HPDE6-E6E7 (cell line): Measurements from ENCODE around the gene PLAAT2.
"Not testable (repeated sequence)": the region's sequence is repeated elsewhere in the genome, so short reads cannot be mapped to it uniquely, and the experiment has no call there.

ENCODE experiments used
- DNase-seq: peaks from one replicate; pipeline ENCODE4 v3.0.0; 2011; ENCODE audit warnings: missing footprints; ENCODE audit errors: extremely low spot score

Gene PLAAT2

DNA sequence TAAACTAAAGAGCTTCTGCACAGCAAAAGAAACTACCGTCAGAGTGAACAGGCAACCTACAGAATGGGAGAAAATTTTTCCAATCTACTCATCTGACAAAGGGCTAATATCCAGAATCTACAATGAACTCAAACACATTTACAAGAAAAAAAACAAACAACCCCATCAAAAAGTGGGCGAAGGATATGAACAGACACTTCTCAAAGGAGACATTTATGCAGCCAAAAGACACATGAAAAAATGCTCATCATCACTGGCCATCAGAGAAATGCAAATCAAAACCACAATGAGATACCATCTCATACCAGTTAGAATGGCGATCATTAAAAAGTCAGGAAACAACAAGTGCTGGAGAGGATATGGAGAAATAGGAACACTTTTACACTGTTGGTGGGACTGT is 15.7 kb upstream of the PLAAT2 start:
- not testable (repeated sequence) for DNase-seq

DNA sequence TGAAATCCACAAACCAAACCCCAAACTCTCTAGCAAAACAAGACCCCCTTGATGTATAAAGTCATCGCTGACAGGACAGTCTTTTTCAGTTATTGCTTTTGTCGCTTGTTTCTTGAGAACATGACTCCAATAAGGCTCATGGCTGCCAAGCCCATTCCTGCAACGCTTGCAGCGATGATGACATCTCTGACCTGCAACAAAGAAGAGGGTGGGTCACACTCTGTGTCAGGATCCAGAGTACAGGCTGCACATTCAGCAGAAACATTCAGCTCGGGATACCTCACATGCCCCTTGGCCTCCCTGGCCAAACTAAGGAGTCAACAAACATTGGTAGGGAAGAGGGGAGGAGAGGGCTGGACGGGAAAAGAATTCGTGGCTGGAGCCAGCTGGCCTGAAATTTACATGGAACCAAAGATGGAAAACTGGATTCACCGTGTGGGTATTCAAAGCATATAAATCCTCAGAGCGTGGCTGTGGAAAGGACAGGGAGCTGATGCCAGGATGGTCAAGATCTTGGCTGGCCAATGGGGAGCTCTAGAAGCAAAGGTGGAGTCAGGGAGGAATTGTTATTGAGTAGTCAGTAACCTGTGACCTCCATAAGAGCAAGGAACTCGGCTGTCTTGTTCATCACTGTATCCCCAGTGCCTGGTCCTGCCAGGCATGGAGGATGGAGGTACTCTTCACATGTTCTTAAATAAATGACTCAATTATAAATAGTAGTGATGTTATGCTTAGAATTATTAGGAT is 11.8 kb upstream of the PLAAT2 start:
- DNase-seq = no peak

DNA sequence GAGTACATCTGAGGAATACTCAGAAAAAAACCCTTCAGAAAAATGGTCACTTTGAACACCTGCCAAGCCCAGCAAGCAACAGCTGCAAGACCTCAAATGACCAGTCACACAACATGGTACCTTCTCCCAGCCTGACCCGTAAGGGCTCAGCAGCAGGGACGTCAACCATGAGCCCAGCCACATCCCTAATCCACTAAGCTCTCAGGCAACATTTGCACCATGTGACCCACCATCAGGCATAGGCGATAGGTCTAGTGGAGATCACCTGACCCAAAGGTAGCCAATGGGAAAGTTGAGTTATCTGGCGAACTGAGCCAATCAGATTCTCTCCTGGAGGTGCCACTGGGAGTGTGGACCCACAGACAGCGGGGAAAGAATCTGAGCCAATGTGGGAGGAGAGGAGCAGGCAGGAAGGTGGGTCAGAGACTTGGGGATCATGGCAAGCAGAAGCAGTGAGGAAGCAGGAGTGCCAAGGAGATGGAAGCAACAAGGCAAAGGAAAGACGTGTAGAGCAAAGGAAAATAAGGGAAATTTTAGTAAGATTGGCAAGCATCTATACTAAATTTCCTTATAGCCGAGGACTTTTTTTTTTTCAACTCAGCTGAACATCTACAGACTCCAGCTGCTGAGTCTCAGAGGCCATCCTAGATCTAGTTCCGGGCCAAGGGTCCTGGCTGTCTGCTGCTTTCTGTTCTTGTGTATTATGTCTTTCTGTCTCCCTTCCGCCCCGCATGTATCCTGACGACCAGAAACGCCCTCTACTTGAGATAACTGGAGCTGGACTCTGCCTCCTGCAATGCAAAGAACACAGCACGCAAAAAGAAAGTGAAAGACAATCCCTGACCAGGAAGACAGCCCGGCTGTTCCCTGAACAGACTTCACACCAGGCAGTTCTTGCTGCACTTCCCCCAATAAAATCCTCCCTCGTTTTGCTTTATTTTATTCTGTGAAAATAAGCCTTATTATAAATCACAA is 11.0 kb upstream of the PLAAT2 start:
- no peak for DNase-seq

DNA sequence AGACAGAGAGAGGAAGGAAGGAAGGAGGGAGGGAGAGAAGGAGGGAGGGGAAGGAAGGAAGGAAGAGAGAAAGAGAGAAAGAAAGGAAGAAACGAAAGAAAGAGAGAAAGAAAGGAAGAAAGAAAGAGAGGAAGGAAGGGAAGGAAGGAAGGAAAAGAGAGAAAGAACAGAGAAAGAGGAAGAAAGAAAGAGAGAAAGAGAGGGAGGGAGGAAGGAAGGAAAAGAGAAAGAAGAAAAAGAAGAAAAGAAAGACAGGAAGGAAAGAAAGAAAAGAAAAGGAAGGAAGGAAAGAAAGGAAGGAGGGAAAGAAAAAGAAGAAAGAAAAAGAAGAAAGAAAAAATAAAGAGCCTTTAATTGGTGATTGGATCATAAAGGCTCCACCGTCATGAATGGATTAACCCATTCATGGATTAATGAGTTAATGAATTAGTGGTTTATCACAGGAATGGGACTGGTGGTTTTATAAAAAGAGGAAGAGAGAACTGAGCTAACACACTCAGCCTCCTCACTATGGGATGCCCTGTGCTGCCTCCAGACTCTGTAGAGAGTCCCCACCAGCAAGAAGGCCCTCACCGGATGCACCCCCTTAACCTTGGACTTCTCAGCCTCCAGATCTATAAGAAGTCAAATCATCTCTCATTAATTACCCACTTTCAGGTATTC is 9.0 kb upstream of the PLAAT2 start:
- DNase-seq = no peak

DNA sequence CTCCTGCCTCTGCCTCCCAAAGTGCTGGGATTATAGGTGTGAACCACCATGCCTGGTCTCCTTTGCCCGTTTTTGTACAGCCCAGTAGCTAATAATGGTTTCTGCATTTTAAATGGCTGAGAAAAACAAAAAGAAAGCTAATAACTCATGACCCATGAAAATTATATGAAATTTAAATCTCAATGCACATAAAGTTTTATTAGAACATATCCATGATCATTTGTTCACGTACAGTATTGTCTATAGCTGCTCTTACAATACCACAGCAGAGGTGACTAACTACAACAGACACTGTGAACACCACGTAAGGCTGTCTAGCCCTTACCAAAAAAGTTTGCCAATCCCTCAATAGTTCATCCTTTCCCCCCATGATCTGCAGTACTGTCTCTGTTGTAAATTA is 6.4 kb upstream of the PLAAT2 start:
- DNase-seq = no peak

DNA sequence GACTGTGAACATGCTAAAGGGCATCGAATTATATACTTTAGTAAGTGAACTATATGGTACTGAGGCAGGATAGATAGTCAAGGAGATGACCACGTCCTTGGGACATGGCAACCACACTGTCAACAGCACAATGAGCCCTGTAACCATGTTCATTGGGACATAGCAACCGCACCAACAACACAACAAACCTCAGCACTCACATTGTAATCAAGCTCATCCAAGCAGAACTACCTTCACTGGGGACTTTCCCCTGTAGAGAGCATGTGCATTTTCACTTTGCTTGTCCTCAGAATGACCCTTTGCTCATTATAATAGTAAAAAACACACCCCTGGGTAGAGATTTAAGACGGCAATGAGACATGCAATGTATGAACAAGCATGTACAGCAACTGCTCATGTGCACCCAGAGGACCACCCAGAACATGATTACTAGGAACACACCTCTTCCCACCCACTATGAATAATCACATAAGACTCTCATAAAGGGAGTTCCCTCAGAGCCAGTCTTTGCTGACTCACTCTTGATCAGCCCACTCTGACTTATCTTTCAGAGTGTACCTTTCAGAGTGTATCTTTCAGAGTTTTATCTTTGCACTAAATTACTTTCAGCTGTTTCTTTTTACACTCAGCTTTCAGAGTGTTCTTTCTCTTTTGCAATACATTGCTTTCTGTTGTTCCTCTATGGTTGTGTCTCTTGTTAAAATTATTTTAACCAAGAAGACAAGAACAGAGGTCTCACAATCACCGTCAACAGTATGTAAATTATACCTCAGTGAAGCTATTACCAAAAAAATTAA is 4.1 kb upstream of the PLAAT2 start:
- DNase-seq = peak; percentile 66

DNA sequence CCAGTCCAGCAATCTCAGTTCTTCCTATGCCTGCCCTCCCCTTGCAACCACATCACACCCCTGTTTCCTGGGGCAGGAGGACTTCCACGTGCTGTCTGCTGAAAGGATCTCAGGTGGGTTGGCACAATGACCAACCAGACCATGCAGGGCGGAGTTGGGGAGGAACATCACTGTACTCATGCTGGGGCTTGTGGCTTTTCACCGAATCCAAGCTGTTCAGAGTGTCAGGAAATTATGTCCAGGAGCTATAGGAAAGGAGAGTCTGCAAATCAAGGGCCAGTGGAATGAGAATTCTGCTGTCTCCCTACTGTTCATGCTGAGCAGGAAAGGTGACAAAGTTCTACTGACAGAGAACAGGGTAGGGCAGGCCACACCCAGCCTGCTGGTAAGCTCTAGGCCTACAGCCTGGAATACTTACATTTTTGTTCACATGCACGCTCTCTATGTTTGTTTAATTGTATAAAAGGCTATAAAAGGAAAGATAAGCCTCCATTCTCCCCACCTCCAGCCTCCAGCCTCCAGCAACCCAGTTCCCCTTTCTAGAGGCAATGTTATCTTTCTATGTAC is 1.7 kb upstream of the PLAAT2 start:
- no peak for DNase-seq

DNA sequence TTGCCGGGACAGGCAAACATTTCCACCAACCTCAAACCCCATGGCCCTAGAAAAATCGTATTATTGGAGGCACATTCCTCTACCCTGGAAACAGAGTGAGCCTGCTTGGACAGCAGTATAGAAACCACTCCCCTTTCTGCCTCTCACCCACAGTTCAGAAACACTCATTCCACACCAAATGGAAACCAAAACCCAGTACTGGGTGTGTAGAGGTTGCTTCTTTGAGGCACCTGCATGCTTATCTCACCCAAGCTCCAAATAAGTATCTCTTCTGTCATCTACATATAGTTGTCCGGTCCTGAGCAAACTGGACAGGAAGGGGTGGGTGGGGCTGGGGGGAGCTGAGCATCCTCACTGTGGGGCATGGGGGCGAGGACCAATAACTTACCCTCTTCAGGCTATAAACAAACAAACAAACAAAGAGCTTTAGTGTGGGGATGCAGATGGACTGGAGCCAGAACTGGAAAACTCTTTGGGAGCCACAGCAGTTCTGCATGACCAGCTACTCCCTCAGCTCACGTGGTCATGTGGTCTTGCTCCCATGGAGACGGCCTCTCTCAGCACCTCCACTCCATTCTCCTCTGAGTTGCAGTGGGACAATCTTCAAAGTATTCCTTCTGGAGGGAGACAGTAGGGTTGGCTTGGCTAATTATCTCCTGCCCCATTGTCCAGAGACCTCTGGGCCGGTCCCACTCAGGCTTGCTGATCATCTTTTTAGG is 1.0 kb upstream of the PLAAT2 start:
- no peak for DNase-seq

DNA sequence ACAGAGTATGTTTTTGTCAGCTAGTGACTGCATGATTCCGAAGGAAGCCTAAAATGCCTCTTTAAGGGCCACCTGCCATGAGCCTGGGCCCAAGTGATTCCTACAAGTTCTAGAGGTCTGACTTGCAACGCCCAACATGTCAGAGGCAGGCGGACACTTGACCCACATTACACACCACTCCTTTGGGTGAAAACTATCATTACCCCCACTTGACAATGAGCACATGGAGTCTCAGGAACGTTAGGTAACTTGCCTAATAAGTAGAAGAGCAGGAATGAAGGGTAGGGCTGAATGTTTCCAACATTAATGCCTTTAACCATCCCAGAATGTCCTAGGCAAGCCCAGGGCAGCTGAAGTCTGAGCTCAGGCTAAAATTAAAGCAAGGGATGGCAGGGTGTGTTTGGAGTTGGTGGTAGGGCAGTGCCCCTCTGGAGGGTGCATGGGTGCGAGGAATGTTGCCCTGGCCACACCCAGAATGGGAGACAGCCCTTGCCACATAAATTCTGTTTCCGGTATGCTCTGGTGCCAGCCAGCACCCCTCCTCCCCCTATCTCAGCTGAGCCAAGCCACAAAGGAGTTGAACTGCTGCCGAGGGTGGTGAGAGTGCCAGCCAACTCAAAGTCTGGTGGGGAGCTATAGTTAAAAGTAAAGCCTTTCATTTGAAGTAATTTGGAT is 2.5 kb downstream of the PLAAT2 start:
- no peak for DNase-seq

DNA sequence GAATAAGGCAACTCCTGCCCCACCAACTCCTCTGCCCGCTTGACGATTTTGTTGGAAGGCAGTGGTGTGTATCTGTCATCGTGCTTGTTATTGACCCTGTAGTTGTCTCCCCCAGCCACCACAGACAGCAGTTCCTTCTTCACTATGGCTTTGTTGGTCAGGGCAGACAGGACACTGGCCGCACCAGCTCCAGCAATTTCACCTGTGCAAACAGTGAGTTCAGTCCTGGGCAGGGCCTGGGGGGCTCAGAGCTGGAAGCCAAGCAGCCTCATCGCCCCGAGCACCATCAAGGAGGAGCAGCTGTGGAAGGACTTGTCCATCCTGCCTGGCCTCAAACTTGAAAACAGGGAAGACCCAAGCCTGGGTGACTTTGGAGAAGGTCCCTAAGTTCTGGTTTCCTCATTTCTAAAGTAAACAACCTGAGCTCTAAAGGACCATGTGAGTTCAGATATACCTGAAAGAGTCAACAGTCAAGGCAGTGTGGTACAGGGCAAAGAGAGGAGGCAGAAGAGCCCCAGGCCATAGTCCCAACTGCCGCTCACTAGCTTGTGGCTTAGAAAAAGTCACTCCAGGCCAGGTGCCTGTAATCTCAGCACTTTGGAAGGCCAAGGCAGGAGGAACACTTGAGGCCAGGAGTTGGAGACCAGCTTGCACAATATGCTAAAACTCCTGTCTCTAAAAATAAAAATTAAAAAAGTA is 4.6 kb downstream of the PLAAT2 start:
- DNase-seq = no peak

DNA sequence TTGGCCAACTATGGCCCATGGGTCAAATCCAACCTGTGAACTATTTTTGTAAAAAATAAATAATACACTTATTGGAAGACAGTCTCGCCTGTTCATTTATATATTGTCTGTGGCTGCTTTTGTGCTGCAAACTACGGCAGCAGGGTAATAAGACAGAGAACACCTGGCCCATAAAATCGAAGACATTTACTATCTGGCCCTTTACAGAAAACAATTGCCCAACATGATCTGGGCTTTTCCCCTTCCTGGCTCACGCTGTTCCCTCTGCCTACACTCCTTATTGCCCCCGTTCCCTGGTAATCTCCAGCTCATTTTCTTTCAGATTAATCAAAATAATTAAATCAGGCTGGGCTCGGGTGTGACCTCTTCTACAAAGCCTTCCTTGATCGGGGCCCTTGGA is 5.6 kb downstream of the PLAAT2 start:
- DNase-seq = no peak

DNA sequence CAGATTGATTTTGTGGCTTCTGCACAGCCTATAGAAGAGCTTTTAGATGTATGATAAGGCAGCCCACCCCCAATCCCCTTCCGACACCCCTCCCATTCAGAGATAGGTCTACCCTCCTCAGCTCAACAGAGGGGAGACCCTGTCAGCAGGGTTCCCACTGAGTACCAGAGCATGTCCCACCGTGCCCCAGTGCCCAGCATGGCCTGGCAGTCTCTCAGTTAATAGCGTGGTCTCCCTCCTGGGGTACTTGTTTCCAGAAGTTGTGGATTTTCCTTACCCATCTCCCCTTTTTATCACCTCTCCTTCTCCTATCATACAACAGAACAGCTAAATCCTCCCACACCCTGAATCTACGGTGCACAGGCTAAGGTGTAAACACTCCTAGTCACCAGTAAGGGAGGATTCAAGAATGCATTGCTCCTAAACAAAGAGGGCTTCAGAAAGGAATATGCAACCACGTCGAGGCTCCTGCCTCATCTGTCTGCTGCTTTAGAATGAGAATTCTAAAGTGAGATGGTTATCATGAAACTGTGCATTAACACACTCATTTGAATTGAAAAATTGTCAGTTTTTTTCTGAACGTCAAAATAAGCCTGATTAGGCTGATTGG is 6.7 kb downstream of the PLAAT2 start:
- no peak for DNase-seq

DNA sequence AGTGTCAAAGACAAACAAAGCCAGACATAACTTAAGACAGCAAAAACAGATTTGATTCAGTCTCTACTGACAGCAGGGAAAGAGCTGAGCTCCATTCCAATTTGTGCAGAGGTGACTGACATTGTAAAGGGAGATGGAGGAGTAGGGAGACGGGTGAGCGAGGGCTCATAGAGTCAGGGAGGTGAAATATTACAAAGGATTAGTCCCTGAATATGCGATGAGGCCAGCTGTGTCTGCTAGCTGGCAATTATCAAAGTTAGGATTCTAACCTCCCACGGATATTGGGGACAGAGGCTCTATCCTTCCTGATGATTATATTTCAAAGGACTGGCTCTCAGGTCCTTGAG is 8.3 kb downstream of the PLAAT2 start:
- DNase-seq = no peak

DNA sequence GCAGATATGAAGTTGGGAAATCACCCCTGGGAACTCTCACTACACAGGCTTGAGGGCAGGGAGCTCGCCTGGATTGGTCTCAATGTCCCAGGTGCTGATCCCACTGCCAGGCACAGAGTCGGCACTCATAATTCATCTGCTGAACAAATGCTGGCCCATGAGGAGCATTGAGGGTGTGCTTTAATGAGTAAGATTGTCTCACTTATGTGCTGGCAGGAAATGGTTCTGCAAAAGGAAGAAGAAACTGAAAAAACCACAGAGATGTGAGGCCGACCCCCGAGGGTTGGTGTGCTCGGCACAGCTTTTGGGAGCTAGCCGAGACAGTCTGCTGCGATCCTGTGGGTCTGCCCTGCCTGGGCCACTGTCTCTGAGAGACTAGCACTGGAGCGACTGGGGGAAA is 9.4 kb downstream of the PLAAT2 start:
- no peak for DNase-seq

DNA sequence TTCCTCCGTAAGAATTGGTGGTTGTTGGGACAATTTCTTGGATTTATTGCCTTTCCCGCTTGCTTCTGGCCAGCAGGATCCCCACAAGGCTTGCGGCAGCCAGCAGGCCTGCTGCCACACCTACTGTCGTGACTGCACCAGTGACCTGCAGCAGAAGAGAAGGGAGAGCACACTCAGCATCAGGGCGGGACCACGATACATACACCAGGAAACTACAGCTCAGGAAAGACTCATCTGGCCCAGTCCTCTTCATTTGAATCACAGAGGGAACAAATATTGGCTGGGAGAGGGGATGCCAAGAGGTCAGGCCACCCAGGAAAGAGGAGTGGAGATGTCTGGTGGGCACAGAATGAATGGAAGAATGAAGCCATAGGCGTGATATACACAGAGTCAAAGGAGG is 10.3 kb downstream of the PLAAT2 start:
- no peak for DNase-seq

DNA sequence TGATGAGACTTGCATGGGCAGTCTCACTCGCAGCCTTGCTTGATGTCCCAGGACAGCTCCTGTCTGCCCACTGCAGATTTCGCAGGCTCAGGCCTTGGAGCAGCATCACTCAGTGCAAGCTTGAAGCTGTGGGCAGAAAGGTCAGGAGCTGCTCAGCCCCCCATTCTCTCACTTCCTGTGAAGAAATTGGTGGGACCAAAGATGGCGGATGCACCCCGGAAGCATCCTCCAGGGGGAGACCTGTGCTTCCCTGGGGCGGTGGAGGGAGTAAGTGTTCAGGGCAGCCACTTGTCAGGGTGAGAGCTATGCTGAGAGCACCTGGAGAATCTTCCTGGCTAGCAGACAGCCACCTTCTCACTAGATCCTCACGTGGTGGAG is 11.3 kb downstream of the PLAAT2 start:
- DNase-seq = no peak

DNA sequence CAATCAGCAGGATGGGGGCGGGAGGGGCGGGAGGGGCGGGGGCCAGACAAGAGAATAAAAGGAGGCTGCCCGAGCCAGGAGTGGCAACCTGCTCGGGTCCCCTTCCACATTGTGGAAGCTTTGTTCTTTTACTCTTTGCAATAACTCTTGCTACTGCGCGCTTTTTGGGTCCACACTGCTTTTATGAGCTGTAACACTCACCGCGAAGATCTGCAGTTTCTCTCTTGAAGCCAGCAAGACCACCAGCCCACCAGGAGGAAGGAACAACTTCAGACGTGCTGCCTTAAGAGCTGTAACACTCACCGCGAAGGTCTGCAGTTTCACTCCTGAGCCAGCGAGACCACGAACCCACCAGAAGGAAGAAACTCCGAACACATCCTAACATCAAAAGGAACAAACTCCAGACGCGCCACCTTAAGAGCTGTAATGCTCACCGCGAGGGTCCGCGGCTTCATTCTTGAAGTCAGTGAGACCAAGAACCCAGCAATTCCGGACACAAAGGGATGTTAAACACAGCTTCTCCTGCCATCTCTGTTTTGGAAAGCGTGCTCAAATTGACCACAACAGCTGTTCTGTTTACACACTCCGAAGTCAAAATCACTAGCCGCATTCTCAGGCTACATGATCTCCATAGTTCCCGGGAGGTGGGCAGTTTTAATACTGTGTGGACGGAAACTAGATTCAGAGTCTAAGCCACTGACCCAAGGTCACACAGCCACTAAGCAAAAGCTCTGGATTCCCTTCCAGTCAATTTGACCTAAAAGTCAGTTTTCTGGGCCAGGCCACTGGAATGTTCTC is 11.9 kb downstream of the PLAAT2 start:
- DNase-seq = no peak

DNA sequence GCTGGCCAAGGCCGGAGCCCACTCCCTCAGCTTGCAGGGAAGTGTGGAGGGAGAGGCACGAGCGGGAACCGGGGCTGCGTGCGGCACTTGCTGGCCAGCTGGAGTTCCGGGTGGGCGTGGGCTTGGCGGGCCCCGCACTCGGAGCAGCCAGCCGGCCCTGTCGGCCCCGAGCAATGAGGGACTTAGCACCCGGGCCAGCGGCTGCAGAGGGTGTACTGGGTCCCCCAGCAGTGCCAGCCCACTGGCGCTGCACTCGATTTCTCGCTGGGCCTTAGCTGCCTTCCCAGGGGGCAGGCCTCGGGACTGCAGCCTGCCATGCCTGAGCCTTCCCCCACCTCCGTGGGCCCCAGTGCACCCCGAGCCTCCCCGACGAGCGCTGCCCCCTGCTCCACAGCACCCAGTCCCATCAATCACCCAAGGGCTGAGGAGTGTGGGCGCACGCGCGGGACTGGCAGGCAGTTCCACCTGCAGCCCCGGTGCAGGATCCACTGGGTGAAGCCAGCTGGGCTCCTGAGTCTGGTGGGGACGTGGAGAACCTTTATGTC is 13.0 kb downstream of the PLAAT2 start:
- DNase-seq = not testable (repeated sequence)
